WERI-Rb-1 (cell line): ENCODE measurements around the gene P3H2.

Source experiments
- DNase-seq: peaks from one replicate; pipeline ENCODE4 v3.0.0-alpha.2; 2020
- H3K27ac ChIP-seq: fragments of 250-450 bp; sonication (Bioruptor Pico); 2 replicates; pipeline ENCODE4 v1.5.1; 2020; ENCODE audit warnings: mild to moderate bottlenecking, moderate library complexity
- H3K27me3 ChIP-seq: fragments of 250-450 bp; sonication (Bioruptor Pico); 2 replicates; pipeline ENCODE4 v1.5.1; 2021; ENCODE audit warnings: mild to moderate bottlenecking, low read depth, moderate library complexity; ENCODE audit not compliant: insufficient read depth, severe bottlenecking
- H3K36me3 ChIP-seq: fragments of 250-450 bp; sonication (Bioruptor Pico); 2 replicates; pipeline ENCODE4 v1.5.1; 2020; ENCODE audit warnings: mild to moderate bottlenecking, moderate library complexity
- H3K4me3 ChIP-seq: 2 replicates; pipeline ENCODE4 v1.5.1; 2011; ENCODE audit warnings: low read depth, mild to moderate bottlenecking, control low read depth, low read length
- H3K9me3 ChIP-seq: fragments of 250-450 bp; sonication (Bioruptor Pico); 2 replicates; pipeline ENCODE4 v1.5.1; 2021; ENCODE audit warnings: mild to moderate bottlenecking, moderate library complexity; ENCODE audit not compliant: severe bottlenecking
- TF ChIP-seq, protein P1 (sequence below): IDR thresholded peaks from 2 replicates; pipeline ENCODE4 v1.5.1; 2011; ENCODE audit warnings: low read depth, mild to moderate bottlenecking, control low read depth, inconsistent platforms, low read length

Gene P3H2

DNA sequence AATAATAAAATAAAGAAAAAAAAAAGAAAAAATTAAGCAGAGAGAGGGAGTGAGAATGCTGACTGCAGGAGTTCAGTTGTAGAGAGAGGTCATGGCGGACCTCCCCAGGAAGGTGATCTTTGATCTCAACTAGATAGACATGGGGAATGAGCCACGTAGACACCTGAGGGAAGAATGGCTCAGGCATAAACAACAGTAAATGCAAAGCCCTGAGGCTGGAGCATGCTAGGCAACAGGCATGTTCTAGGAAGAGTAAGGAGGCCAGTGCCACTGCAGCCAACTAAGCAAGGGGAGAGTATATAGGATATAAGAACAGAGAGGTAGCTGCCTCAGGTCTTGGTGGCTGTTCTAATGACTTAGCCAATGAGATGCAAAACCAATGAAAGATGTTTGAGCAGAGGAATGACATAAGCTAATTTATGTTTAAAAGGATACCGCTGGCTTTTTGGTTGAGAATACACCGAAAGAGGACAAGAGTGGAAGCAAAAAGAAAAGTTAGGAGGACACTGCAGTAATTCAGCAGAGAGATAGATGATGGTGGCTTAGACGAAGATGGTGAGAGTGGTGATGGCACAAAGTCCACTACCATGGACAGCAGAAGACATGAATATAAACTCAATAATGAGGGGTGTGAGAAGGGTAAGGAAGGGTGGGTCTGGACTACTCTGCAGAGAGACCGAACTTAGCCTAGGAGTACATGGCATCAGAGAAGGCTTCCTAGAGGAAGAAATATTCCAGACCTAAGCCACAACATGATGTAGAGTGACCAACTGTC is 174.6 kb downstream of the P3H2 start:
- H3K9me3 ChIP-seq = no peaks in the 10 kb centered on the region
- no peak overlapping the region for H3K27ac ChIP-seq
- no peaks in the 10 kb centered on the region for H3K27me3 ChIP-seq
- no peak overlapping the region for H3K4me3 ChIP-seq
- no peak for DNase-seq
- TF ChIP-seq, protein P1, sequence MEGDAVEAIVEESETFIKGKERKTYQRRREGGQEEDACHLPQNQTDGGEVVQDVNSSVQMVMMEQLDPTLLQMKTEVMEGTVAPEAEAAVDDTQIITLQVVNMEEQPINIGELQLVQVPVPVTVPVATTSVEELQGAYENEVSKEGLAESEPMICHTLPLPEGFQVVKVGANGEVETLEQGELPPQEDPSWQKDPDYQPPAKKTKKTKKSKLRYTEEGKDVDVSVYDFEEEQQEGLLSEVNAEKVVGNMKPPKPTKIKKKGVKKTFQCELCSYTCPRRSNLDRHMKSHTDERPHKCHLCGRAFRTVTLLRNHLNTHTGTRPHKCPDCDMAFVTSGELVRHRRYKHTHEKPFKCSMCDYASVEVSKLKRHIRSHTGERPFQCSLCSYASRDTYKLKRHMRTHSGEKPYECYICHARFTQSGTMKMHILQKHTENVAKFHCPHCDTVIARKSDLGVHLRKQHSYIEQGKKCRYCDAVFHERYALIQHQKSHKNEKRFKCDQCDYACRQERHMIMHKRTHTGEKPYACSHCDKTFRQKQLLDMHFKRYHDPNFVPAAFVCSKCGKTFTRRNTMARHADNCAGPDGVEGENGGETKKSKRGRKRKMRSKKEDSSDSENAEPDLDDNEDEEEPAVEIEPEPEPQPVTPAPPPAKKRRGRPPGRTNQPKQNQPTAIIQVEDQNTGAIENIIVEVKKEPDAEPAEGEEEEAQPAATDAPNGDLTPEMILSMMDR = no peak
- no peaks in the 10 kb centered on the region for H3K36me3 ChIP-seq

DNA sequence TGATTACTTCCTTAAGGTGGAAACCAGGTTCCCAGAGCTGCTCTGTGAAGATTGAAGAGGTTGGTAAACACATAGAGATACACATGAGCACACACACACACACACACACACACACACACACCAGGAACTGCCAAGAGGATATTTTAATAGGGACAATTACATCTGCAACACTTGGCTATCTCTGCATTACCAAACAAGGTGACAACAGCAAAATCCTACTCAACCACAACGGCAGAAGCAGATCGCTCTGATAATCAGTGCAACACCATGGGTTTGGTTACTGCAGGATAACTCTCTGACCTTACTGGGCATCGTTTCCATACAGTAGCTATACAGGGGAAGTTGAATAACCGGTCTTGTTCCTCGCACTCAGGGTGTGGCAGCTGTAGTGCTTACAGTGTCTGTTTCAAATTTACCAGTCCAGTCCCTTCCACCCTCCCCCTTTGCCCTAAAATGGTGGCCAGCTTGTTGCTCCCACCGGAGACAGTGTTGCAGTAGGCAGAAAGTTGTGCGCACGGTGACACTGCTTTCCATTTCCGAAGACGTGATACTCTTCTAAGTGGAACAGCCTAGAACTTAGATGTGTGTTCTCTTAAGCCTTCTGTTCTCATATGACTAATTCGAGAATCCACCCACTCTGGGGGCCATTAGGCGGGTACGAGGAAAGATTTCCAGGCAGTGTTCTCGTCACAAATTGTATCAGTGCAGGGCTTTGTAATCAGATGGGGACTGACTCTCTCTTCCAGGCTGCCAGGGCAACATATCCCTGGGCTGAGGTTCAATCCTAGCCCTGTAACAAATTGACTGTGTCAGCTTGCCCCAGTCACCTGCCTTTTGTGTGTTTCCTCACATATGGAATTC is 176.2 kb downstream of the P3H2 start:
- no peaks in the 10 kb centered on the region for H3K9me3 ChIP-seq
- no peak for DNase-seq
- TF ChIP-seq, protein P1 = no peak
- H3K27ac ChIP-seq = no peak overlapping the region
- no peaks in the 10 kb centered on the region for H3K27me3 ChIP-seq
- H3K36me3 ChIP-seq = no peaks in the 10 kb centered on the region
- H3K4me3 ChIP-seq = no peak overlapping the region

DNA sequence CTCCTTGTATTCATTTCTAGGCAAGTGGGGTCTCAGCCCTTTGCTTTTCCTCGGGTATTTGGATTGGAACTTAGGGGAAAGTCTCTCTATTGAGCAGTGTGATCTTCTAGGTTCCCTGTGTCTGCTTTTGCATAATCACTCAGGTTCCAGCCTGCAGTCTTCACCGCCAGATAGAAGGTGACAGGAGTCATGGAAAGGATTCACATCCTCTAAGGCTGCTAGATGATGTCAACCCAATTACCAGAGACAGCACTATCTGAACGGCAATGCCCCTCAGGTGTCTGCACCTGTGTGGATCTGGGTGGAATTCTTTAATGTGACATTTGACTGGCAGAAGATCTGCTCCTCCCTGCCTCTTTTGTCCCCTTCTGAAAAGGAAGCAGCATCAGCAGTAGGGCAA is 177.7 kb downstream of the P3H2 start:
- H3K27me3 ChIP-seq = no peaks in the 10 kb centered on the region
- TF ChIP-seq, protein P1 = no peak

DNA sequence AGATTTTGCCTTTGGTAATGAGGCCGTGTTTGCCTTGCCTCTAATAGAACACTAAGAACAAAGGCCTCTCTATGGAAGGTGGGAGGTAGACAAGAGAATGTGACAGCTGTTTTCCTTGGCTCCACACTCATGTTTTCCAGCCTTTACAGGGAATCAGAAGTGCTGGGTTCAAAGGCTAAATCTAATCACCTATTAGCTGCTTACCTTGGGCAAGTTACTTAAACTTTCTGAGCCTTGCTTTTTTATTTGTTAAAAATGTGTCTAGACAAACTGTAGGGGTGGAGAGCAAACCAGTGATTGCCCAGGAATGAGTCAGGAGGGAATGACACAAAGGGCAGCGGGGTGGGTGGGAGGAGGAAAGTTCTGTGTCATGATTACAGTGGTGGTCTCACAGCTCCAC is 179.0 kb downstream of the P3H2 start:
- TF ChIP-seq, protein P1 = no peak
- no peaks in the 10 kb centered on the region for H3K9me3 ChIP-seq
- no peak overlapping the region for H3K27ac ChIP-seq
- H3K36me3 ChIP-seq = no peaks in the 10 kb centered on the region
- no peak overlapping the region for H3K4me3 ChIP-seq
- DNase-seq = no peak
- H3K27me3 ChIP-seq = no peaks in the 10 kb centered on the region

More for the DNA sequence above, 177.7 kb downstream of the P3H2 start:
- H3K9me3 ChIP-seq = no peaks in the 10 kb centered on the region
- DNase-seq = no peak
- H3K4me3 ChIP-seq = no peak overlapping the region
- H3K36me3 ChIP-seq = no peaks in the 10 kb centered on the region
- no peak overlapping the region for H3K27ac ChIP-seq

DNA sequence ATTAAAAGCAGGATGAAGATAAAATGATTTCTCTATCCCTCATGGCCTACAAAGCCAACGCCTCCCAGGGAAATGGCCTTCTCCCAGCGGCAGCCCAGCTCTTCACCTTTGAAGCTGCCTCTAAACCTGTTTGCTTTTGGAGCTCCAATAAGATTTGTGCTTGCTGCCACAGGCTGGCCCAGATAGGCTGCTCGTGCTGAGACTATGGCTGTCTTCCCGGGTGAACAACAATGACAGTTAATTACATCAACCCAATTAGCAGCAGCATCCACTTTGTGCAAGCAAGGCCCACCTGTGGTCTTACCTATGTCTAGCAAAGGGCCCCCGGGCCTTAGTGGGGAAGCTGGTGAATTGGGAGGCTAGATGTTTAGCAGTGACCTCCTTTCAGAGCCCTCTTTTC is 179.6 kb downstream of the P3H2 start:
- DNase-seq = no peak
- no peaks in the 10 kb centered on the region for H3K27me3 ChIP-seq
- TF ChIP-seq, protein P1 = no peak
- no peaks in the 10 kb centered on the region for H3K9me3 ChIP-seq
- H3K36me3 ChIP-seq = no peaks in the 10 kb centered on the region
- H3K4me3 ChIP-seq = no peak overlapping the region
- H3K27ac ChIP-seq = no peak overlapping the region
